GM19035 (cell line): ENCODE results near the gene CD248.
A peak's percentile ranks its signal among the peaks of the same experiment; 100 is the strongest.

Experiments
- ATAC-seq: cut with Tn5 transposase; IDR thresholded peaks from one replicate; pipeline ENCODE4 v1.9.1; 2021; ENCODE audit not compliant: unreplicated experiment

The CD248 gene

DNA sequence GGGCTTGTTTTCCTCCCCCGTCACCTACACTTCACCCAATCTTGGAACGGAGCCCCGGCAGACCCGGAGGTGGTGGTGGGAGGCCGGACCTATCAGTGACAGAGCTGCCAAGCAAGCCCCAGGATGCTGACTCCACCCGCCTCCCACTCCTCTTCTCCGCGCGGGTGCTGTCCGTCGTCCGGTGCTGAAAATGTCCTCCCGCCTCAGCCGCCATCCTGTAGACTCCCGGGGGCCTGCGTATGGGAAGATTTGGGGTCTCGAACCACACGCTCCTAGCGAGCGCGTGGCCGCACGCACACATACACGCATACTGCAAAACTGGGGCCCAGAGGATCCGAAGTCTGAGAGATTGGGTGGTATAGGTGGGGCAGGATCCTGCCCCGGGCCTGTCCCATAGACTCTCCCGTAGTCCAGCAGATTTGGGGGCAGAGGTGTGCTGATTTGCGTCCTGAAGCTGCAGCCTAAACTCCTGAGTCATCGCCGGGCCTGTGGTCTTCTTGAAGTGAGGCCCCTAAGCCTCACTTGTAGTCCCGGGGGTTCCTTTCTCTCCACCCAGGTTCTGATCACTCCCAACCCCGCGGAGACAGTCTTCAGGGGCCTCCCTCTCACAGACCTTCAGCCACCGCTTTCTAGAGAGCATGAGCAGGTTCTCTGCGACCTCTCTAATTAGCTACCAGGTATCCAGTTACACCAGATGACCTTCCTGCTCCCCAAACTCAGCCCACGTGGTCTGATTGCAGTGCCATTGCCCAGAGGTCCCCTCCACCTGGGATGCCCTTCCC, 27.1 kb downstream of the CD248 start:
- peak; percentile 42 for ATAC-seq

DNA sequence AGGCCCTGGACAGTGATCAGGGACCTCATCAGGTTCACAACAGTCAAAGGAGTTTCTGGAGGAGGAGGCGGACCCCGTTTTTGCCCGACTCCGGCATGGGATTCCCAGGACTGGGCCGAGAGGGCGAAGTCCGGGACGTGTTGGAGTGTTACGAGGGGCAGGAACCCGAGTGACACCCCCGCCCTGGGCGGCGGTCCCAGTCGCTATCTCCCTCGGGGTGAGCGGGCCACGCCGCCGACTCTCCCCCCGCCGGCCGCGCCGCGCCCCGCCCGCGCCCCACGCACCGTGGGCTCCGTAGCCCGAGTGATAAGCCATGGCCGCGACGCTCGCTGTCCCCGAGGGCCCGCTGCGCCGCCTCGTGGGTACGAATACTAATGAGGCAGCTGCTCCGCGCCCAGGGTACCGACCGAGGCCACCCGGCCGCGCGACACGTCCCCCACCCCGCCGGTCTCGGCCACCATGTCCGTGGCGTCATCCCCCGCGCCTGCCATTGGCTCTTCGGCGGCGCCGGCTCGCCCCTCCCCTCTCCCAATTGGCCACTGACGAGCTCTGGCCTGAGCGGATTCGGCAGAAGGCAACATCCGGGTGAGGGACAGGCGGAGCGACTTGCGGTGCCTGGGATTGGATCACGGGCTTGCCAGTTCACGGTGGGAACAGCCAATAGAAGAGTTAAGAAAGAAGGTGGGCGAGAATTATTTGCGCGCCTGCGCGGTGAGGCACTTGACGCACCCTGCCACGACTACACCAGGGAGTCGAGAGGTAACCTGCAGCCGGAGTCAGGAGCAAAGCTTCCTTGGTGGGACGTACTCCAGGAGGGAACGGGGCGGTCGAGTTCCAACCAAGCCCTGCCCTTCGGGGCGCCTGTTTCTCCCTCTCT, 27.9 kb downstream of the CD248 start, which contains the start of gene YIF1A:
TSS of gene YIF1A (minus strand) at position 473 of the 877 bp plus-strand sequence. CDS start at position 315, 158 bp downstream.
- peak; percentile 91 for ATAC-seq

DNA sequence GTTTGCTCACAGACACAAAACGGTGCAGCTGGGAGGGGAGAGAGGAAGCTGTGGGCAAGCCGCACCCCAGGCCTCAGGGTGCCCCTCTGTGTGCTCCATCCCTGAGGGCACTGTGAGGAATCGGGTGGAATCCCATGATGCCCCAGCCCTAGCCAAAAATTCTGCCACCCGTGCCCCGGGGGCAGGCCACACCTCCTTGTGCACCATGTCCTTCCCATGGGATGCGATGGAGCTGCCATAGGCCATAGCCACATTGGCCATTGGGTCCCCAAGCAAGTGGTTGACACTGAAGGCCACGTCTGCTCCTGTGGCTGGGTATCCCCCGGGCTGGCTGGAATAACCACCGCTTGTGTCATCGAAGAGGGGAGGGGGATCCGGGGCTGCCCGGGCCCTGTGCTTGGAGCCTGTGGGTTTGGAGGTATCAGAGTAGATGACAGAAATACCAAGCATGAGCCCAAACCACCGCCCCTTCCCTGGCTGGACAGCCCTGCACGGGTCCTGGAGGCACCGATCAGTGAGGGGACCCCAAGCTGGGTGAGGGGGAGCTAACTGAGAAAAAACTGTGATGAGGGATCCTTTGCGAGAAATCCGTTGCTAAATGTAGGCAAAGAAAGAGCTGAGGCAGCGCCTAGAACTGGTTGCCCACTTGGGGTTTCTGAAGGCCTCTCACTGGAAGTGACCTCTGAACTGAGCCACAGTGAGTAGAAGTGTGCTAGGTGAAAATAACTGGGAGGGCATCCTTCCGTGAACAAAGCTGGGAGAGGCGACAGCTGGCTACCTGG, 28.8 kb downstream of the CD248 start:
- peak; percentile 0 for ATAC-seq

DNA sequence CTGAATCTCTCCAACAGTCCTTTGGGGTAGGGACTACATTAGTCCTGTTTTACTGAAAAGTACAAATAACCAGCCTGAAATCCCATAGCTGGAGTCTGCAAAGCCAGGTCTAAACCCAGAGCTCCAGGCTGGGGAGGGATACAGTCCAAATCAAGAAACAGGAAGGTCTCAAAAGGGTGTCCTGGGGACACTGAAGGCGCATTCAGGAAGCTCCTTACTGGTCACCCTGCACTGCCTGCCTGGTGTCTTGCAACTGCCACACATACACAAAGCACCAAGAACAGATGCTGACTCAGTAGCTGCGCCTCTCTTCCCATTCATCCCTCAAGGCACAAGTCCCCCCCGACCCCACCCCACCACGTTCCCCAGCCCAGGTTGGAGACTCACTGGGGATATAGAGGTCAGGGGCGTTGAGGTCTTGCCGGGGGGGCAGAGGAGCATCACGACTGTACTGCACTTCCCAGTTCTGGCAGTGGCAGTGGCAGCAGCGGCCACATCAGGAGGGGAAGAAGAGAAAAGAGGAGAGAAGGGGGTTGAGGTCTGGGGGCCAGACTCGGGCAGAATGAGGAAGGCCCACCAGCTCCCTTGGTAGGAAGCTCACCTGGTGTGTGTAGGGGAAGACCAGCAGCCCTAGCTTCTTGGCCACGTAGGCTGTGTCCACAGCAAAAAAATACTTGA, 29.5 kb downstream of the CD248 start:
- no peak for ATAC-seq

DNA sequence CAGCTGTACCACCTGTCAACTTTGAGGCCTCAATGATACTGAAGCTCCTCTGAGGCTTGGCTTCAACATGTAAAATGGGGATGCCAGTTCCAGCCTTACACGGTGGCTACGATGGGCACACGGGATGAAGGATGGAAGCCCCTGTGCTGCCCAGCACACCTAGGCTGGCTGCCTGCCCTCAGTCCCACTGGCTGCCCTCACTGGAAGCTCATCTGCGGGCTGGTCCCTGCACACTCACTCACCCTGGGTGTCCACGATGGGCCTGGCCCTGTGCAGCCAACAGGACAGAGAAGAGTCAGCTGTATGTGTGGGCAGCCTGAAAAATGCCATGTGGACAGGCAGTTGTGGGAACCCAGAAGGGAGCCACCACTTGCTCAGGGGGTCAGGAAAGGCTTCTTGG, 30.1 kb downstream of the CD248 start:
- no peak for ATAC-seq

DNA sequence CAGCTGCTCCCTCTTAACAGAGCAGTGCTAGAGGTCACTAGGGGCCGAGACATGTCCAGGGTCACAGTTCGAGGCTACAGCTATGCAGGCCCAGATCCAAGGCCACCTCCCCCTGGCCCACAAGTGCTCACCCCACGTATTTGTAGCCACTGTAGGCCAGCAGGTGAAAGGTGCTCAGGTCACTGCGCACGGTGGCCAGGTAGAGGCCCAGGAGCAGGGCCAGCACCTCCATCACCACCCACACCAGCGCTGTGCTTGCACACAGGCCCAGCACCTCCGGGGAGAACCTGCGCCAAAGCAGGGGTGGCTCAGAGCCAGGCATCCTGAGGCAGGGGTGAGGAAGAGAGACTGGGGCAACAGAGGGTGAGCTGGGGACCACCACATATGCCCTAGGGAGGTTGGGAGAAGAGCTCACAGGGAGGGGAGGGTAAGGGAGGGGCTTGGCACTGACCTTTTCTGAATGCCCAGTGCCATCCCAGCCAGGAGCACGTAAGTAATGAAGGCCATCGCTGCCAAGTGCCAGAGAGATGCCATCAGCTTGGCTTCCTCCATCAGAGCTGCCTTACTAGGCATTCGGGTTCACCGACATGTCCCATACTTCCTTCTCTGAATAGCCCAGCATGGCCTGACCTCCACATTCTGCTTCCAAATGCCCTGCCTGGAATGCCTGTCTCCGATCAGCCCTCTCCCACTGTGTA, 31.4 kb downstream of the CD248 start:
- ATAC-seq, result no peak

DNA sequence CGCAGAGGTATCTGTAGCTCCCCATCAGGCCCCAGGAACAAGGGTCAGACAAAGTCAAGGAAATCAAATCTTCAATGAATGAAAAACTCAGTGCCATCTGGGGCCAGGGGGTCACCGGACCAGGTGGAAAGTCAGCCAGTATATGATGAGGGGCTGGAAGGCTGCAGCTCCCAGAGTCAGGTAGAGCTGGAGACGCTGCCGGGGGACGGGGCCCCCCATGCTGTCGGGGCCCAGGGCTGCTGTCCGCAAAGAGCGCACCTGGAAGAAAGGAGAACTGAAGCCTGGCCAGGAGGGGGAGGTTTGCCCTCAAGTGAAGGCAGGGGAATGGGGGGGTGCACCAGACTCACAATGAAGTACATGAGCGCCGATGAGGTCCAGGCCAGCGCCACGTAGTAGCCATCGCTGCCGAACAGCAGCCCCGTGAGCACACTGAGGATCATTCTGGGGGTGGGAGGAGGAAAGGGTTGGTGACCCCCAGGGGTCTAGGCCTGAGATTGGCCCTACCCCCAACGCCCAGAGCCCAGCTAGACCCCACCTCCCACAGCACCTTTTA, 32.2 kb downstream of the CD248 start:
- no peak for ATAC-seq

DNA sequence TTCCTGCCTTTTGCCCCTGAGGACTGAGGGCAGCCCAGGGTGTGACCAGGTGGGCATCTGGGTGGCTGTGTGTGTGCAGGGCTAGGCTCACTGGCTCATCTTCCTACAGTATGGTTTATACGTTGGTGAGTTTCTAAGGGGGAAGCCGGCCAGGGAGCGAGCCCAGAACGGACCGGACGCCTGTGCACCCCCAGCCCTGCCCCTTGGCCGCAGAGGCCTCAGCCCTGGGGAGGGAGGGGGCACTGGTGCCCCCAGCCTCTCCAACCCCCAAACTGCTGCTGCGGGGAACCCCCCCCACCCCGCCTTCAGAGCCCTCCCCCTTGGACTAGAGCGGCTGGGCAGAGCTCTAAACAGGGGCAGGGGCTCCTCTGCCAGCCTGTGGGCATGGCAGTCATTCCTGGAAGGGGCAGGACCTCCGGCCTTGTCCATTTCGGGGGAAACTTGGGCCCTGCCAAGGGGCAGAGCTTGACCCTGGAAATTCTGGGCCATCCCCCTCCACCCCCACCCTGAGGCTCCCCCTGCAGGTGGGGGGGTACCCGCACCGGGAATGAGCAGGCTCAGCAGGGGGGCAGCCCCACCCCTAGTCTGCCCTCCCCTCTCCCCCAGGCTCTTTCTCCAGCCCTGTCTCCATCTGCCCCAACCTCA, 33.3 kb downstream of the CD248 start:
- ATAC-seq, result no peak

DNA sequence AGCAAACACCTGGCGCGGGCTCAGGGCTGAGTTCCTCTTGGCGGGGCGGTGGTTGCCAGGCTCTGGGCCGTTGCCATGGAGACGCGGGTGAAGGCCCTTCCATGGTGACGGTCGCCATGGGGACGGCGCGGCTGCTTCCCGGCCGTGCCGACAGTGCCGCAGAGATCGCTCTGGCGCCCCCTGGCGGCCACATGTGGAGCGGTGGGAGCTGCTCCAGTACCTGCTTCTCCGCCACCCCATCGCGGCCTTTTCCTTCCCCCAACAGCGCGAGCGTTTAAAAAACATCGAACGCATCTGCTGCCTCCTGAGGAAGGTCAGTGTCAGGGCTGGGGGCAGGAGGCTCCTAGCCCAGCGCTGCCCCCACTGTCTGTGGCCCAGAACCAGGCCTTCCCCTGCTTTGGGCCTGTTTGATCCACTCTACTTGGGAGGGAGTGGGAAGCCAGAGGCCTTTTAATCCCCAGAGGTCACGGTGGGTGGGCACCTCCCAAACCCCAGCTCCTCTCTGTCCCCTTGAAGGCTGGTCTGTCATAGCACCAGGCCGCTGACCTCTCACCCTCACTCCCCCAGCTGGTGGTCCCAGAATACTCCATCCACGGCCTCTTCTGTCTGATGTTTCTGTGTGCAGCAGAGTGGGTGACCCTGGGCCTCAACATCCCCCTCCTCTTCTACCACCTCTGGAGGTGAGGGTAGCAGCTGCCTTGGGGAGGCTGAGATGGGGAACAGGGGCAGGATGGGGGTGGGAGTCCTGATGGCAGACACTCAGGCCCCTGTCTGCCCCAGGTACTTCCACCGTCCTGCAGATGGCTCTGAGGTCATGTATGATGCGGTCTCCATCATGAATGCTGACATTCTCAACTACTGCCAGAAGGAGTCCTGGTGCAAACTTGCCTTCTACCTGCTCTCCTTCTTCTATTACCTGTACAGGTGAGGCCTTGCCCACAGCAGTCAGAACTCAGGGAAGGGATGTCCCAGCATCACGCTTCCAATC, 34.1 kb downstream of the CD248 start:
- ATAC-seq, result peak; percentile 83

DNA sequence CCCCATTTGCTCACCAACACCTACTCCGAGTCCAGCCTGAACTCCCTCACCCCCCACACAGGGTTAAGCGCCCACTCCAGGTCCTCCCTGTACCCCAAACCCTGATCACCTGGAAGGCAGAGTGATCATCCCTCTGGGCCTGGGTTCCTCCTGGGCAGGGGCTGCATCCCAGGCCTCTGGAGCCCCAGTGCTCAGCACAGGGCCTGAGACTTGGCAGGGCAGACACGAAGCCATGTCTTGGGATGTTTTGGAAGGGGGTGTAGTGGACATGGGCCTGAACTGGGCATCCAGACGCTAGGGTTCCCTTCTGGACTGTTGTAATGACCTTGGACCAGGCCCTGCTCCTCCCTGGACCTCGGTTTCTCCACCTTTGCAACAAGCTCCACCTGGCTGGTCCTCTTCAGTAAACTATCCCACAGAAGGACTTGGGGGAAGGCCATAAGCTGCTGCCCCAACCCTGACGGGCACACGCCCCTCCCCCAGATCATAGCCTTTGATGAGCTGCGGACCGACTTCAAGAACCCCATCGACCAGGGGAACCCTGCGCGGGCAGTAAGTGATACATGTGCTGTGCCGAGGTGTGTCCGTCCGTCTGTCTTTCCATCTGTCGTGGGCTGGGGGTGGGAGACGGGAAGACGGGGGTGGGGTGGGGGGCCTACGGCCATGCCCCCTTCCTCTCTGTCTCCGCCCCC, 34.9 kb downstream of the CD248 start:
- ATAC-seq, result no peak

DNA sequence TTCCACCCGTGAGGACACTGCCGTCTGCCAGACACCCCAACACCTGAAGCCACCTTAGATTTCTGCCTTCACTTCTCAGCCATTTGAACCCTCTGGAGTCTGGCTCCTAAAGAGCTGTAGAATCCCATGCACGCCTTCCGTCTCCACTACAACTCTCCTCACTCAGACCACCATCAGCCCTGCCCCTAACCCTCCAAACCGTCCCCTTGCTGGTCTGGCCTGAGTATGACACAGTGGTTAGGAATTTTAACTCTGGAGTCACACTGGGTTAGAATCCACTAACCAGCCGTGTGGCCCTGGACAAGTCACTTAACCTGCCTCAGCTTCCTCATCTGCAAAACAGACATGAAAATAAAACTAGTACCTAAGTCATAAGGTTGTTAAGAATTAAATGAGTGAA, 35.8 kb downstream of the CD248 start:
- ATAC-seq, result no peak

DNA sequence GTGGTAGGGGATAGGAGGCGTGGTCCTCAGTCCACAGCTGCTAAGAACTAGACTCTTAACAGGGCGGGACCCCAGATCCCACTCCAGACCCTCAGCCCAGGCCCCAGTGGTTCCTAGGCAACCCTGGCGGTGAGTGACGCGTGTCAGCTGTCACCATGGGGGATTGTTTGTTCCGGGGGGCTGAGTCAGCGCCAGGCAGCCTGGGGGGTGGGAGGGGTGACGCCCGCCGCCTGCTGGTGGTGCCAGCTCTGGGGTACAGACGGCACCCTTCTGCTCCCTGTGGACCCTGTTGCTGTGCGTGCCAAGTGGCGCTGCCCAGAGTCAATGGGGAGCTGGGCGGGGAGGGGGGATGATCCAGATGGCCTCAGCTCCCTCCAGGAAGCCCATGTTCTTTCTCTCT, 36.4 kb downstream of the CD248 start:
- no peak for ATAC-seq

DNA sequence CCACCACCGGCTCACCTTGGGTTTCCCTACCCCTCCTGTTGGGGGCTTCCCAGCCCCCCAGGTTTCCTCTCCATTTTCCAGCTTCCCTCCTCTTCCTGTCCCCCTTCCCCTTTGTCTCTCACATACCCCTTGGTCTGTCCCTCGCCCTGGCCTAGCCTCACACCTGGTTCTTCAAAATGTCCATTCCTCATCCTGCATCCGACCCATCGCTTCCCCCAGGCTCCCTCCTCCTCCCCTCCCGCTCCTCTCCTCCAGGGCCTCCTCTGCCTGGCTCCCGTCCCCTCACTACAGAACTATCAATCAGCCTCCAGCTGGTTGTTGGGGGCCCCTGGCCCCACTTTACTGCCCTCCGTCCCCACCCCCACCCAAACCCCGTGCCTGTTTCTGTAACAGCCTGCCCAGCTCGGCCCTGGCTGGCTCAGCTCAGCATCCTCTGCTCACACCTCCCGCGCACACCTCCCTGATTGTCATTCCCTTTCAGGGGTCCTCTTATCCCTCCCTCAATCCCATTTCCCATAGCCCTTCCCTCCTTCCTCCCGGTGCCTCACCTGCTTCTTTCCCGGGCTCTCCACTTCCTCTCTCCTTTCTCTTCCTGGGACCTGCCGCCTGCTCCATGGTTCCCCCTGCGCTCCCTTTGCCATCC, 37.6 kb downstream of the CD248 start:
- ATAC-seq, result no peak

DNA sequence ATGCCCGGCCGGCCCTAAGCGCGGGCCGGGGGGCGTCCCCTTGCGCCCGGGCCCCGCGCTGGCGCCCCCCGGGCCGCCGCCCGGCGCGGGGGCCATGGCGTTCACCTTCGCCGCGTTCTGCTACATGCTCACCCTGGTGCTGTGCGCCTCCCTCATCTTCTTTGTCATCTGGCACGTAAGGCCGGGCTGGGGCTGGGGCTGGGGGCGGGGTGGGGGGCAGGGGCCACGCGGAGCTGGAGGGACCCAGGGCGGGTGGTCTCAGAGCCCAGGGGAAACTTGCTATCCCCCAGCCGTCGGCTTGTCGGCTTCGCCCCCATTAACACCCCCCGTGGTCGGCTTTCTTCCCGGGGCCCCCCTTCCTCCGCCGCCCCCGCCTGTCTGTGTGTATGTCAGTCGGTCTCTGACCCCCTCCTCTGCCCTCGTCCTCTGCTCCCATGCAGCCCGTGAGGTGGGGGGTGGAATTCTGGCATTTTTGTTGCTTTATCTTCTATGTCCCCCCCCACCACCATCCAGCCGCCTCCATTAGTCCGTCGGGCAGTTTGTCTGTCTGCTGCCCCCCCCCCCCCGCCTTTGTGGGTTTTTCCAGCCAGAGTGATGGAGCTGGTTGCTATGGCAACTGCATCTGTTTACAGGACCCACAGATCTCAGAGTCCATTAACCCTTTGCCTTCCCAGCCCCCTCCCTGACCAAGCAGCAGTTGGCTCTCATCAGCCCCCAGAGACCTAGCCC, 38.3 kb downstream of the CD248 start:
- ATAC-seq, result no peak

DNA sequence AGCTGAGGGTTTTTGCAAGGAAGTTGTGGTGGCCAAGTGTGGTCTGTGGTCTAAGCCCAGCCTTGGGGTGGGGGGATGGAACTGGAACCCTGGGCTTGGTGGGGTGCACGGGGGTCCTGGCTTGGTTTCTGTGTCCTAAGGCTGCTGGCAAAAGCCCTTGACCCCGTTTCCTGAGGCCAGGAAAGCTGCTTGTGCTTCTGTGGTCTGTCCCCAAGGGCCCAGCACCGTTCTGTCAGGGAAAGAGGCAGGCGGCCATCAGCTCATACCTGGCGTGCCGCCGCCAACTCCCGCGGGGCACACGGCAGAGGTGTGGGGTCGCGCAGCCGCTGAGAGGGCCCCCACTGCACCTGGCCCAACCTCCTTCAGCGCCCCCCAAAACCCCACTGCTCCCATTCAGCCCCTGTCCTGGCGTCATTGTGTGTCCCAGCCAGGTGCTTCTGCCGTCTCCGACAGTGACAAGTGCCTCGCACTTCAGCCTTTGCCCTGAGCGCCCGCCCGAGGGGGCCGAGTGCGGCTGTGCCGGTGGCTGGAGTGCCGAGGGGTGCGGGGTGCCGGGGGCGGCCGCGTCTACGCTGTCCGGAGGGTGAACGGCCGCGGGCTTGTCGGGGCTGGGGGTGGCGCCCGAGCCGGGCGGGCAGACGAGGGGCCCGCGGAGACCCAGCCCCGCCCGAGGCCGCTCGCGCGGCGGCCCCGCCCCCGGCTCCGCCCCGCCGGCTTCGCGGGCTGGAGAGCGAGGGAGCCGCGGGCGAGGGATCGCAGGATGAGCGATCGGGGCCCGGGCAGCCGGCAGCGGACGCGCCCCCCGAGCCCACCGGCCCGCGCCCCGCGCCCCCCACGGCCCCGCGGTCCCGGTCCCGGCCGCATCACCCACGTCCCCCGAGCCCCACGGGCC, 39.1 kb downstream of the CD248 start, which contains the start of gene CNIH2:
TSS of gene CNIH2 (plus strand) at position 705 of the 892 bp plus-strand sequence. CDS start 282 bp downstream, outside the sequence.
- ATAC-seq, result no peak
